ENCODE results near the gene MCM6.
A peak's percentile ranks its signal among the peaks of the same experiment; 100 is the strongest.
"Not testable (repeated sequence)": the region's sequence is repeated elsewhere in the genome, so short reads cannot be mapped to it uniquely, and the experiment has no call there.

The MCM6 gene

GRCh38 chr2:135876066-135876711, at the start of gene MCM6:
MCM6 (minus strand) TSS chr2:135876443; CDS start chr2:135876365, 78 bp downstream.
- peak; percentile 99 for DNase-seq

- DNase-seq: no peak
Observed at GRCh38 chr2:135925571-135925970, 49.3 kb upstream of the MCM6 start.

- DNase-seq: no peak
Observed at GRCh38 chr2:135916207-135916606, 40.0 kb upstream of the MCM6 start.

- DNase-seq: no peak
Observed at GRCh38 chr2:135914485-135914884, 38.2 kb upstream of the MCM6 start.

- no peak for DNase-seq
Observed at GRCh38 chr2:135913727-135914365, 37.6 kb upstream of the MCM6 start.

- DNase-seq: no peak
Observed at GRCh38 chr2:135909976-135910375, 33.7 kb upstream of the MCM6 start.

- DNase-seq: no peak
Observed at GRCh38 chr2:135905679-135906078, 29.4 kb upstream of the MCM6 start.

- no peak for DNase-seq
Observed at GRCh38 chr2:135904341-135904989, 28.2 kb upstream of the MCM6 start.

GRCh38 chr2:135903650-135904049, 27.4 kb upstream of the MCM6 start:
- no peak for DNase-seq

GRCh38 chr2:135899567-135899966, 23.3 kb upstream of the MCM6 start:
- no peak for DNase-seq

GRCh38 chr2:135898234-135898786, 22.1 kb upstream of the MCM6 start:
- no peak for DNase-seq

GRCh38 chr2:135894930-135895329, 18.7 kb upstream of the MCM6 start:
- DNase-seq: no peak

GRCh38 chr2:135893374-135893794, 17.1 kb upstream of the MCM6 start:
- no peak for DNase-seq

GRCh38 chr2:135890835-135891234, 14.6 kb upstream of the MCM6 start:
- no peak for DNase-seq

GRCh38 chr2:135890149-135890548, 13.9 kb upstream of the MCM6 start:
- DNase-seq: no peak

- DNase-seq: not testable (repeated sequence)
Observed at GRCh38 chr2:135888587-135888986, 12.3 kb upstream of the MCM6 start.

GRCh38 chr2:135885709-135886108, 9.5 kb upstream of the MCM6 start:
- no peak for DNase-seq

- DNase-seq: no peak
Observed at GRCh38 chr2:135882415-135882814, 6.2 kb upstream of the MCM6 start.

- not testable (repeated sequence) for DNase-seq
Observed at GRCh38 chr2:135876770-135877169, 527 bp upstream of the MCM6 start.

GRCh38 chr2:135875491-135876065, 665 bp downstream of the MCM6 start:
- peak; percentile 85 for DNase-seq

GRCh38 chr2:135874777-135875365, 1.4 kb downstream of the MCM6 start:
- DNase-seq: peak; percentile 16

GRCh38 chr2:135870571-135870970, 5.7 kb downstream of the MCM6 start:
- DNase-seq: peak; percentile 34

GRCh38 chr2:135863233-135863632, 13.0 kb downstream of the MCM6 start:
- no peak for DNase-seq
